Activated naive CD4-positive, alpha-beta T cell treated with anti-CD3 and anti-CD28 coated beads, Interleukin-2, amount 10 ng/mL, durations not matched to agents 7 days and 5 days (primary cell): ENCODE data around the gene GALNT11.

ENCODE experiments used
- CTCF ChIA-PET: fragments of 350-600 bp; sonication (Branson Sonifier 250); formaldehyde crosslinking; loops from one replicate; lab custom pipeline; 2021; ENCODE audit warnings: antibody characterized with exemption; lab: Charles Lee
- DNase-seq: peaks from one replicate; pipeline ENCODE4 v3.0.0-alpha.2; 2020
- H3K27ac Mint-ChIP-seq: one replicate; pipeline ENCODE4 v1.8.0; 2021; ENCODE audit warnings: mild to moderate bottlenecking, moderate library complexity, mixed read lengths
- H3K27me3 Mint-ChIP-seq: one replicate; pipeline ENCODE4 v1.8.0; 2021; ENCODE audit warnings: mild to moderate bottlenecking, mixed read lengths
- H3K36me3 Mint-ChIP-seq: one replicate; pipeline ENCODE4 v1.8.0; 2021; ENCODE audit warnings: mixed read lengths
- H3K4me1 Mint-ChIP-seq: one replicate; pipeline ENCODE4 v1.8.0; 2021; ENCODE audit warnings: mixed read lengths
- H3K4me3 Mint-ChIP-seq: one replicate; pipeline ENCODE4 v1.8.0; 2021; ENCODE audit warnings: mild to moderate bottlenecking, moderate library complexity, mixed read lengths
- H3K9me3 Mint-ChIP-seq: one replicate; pipeline ENCODE4 v1.8.0; 2021; ENCODE audit warnings: mixed read lengths

Gene GALNT11

GRCh38 chr7:152025077-152025936 lies at the start of gene GALNT11:
Gene GALNT11, plus strand, starts transcription at chr7:152025674. Its CDS starts 68,554 bp downstream, at chr7:152094228.
- Mint-ChIP-seq H3K9me3 (peaks cover 3% of the 10 kb centered on the region), H3K27ac (peak within 1 kb of the TSS; percentile 86), H3K27me3 (peaks cover 10% of the 10 kb centered on the region), H3K36me3 (peaks cover 18% of the 10 kb centered on the region), H3K4me3 (peak within 1 kb of the TSS; percentile 82), H3K4me1 (peaks cover 29% of the 10 kb centered on the region)
- CTCF ChIA-PET = no interaction called here
- DNase-seq = peak; percentile 87

GRCh38 chr7:151978616-151979015 lies 46.9 kb upstream of the GALNT11 start:
- CTCF ChIA-PET = no interaction called here
- Mint-ChIP-seq H3K27ac (no peak overlapping the region), H3K9me3 (peaks cover 3% of the 10 kb centered on the region), H3K4me3 (no peak overlapping the region), H3K27me3 (peaks cover 8% of the 10 kb centered on the region), H3K4me1 (no peaks in the 10 kb centered on the region), H3K36me3 (no peaks in the 10 kb centered on the region)
- DNase-seq = no peak

- no peak overlapping the region for H3K4me3 Mint-ChIP-seq
- H3K36me3 Mint-ChIP-seq = no peaks in the 10 kb centered on the region
- CTCF ChIA-PET = no interaction called here
- DNase-seq = no peak
- H3K9me3 Mint-ChIP-seq = peaks cover 2% of the 10 kb centered on the region
- H3K27me3 Mint-ChIP-seq = peaks cover 3% of the 10 kb centered on the region
- H3K27ac Mint-ChIP-seq = no peak overlapping the region
- no peaks in the 10 kb centered on the region for H3K4me1 Mint-ChIP-seq
Observed at GRCh38 chr7:151981223-151981622, 44.3 kb upstream of the GALNT11 start.

GRCh38 chr7:151982806-151983205 lies 42.7 kb upstream of the GALNT11 start:
- no peak for DNase-seq
- H3K4me3 Mint-ChIP-seq = no peak overlapping the region
- peaks cover 11% of the 10 kb centered on the region for H3K27me3 Mint-ChIP-seq
- H3K4me1 Mint-ChIP-seq = no peaks in the 10 kb centered on the region
- H3K27ac Mint-ChIP-seq = no peak overlapping the region
- CTCF ChIA-PET = no interaction called here
- H3K36me3 Mint-ChIP-seq = no peaks in the 10 kb centered on the region
- peaks cover 2% of the 10 kb centered on the region for H3K9me3 Mint-ChIP-seq

- CTCF ChIA-PET = no interaction called here
- Mint-ChIP-seq H3K4me1 (no peaks in the 10 kb centered on the region), H3K9me3 (peaks cover 2% of the 10 kb centered on the region), H3K36me3 (no peaks in the 10 kb centered on the region), H3K27ac (no peak overlapping the region), H3K4me3 (no peak overlapping the region), H3K27me3 (peaks cover 11% of the 10 kb centered on the region)
- DNase-seq = no peak
Observed at GRCh38 chr7:151984612-151985011, 40.9 kb upstream of the GALNT11 start.

GRCh38 chr7:151987748-151988529 lies 37.5 kb upstream of the GALNT11 start:
- Mint-ChIP-seq H3K36me3 (no peaks in the 10 kb centered on the region), H3K9me3 (no peaks in the 10 kb centered on the region), H3K4me3 (no peak overlapping the region), H3K27ac (no peak overlapping the region), H3K27me3 (peaks cover 23% of the 10 kb centered on the region), H3K4me1 (peaks cover 2% of the 10 kb centered on the region)
- no peak for DNase-seq
- CTCF ChIA-PET = no interaction called here

GRCh38 chr7:151992375-151992774 lies 33.1 kb upstream of the GALNT11 start:
- H3K27ac Mint-ChIP-seq = no peak overlapping the region
- H3K36me3 Mint-ChIP-seq = no peaks in the 10 kb centered on the region
- DNase-seq = peak; percentile 64
- no peak overlapping the region for H3K4me3 Mint-ChIP-seq
- CTCF ChIA-PET = no interaction called here
- H3K4me1 Mint-ChIP-seq = peaks cover 2% of the 10 kb centered on the region
- peaks cover 42% of the 10 kb centered on the region for H3K27me3 Mint-ChIP-seq
- H3K9me3 Mint-ChIP-seq = no peaks in the 10 kb centered on the region

- Mint-ChIP-seq H3K27me3 (peaks cover 37% of the 10 kb centered on the region), H3K9me3 (no peaks in the 10 kb centered on the region), H3K4me3 (no peak overlapping the region), H3K4me1 (peaks cover 2% of the 10 kb centered on the region), H3K27ac (no peak overlapping the region), H3K36me3 (no peaks in the 10 kb centered on the region)
- DNase-seq = no peak
- CTCF ChIA-PET = no interaction called here
Observed at GRCh38 chr7:151993977-151994676, 31.3 kb upstream of the GALNT11 start.

GRCh38 chr7:151999424-152000090 lies 25.9 kb upstream of the GALNT11 start:
- H3K27ac Mint-ChIP-seq = no peak overlapping the region
- CTCF ChIA-PET = no interaction called here

GRCh38 chr7:152000191-152000590 lies 25.3 kb upstream of the GALNT11 start:
- peaks cover 11% of the 10 kb centered on the region for H3K27me3 Mint-ChIP-seq
- no peaks in the 10 kb centered on the region for H3K4me1 Mint-ChIP-seq
- CTCF ChIA-PET = no interaction called here
- no peaks in the 10 kb centered on the region for H3K9me3 Mint-ChIP-seq
- H3K4me3 Mint-ChIP-seq = no peak overlapping the region
- H3K36me3 Mint-ChIP-seq = no peaks in the 10 kb centered on the region
- DNase-seq = no peak
- no peak overlapping the region for H3K27ac Mint-ChIP-seq

More at GRCh38 chr7:151999424-152000090, 25.9 kb upstream of the GALNT11 start:
- H3K36me3 Mint-ChIP-seq = no peaks in the 10 kb centered on the region
- H3K4me1 Mint-ChIP-seq = no peaks in the 10 kb centered on the region
- no peak for DNase-seq
- H3K4me3 Mint-ChIP-seq = no peak overlapping the region
- no peaks in the 10 kb centered on the region for H3K9me3 Mint-ChIP-seq
- H3K27me3 Mint-ChIP-seq = peaks cover 18% of the 10 kb centered on the region

GRCh38 chr7:152006336-152006735 lies 19.1 kb upstream of the GALNT11 start:
- DNase-seq = no peak
- H3K9me3 Mint-ChIP-seq = no peaks in the 10 kb centered on the region
- CTCF ChIA-PET = no interaction called here
- H3K27ac Mint-ChIP-seq = no peak overlapping the region
- H3K4me1 Mint-ChIP-seq = no peaks in the 10 kb centered on the region
- no peaks in the 10 kb centered on the region for H3K36me3 Mint-ChIP-seq
- H3K27me3 Mint-ChIP-seq = peaks cover 14% of the 10 kb centered on the region
- H3K4me3 Mint-ChIP-seq = no peak overlapping the region

GRCh38 chr7:152011860-152012259 lies 13.6 kb upstream of the GALNT11 start:
- no peak for DNase-seq
- Mint-ChIP-seq H3K27ac (no peak overlapping the region), H3K36me3 (no peaks in the 10 kb centered on the region), H3K27me3 (peaks cover 13% of the 10 kb centered on the region), H3K9me3 (no peaks in the 10 kb centered on the region), H3K4me1 (no peaks in the 10 kb centered on the region), H3K4me3 (no peak overlapping the region)
- CTCF ChIA-PET = interaction anchor here (0.6 kb wide), 1 partner anchor 342 kb away, joined by 3 read pairs; no protein-coding TSS in a partner anchor

GRCh38 chr7:152013230-152013629 lies 12.2 kb upstream of the GALNT11 start:
- CTCF ChIA-PET = no interaction called here
- H3K9me3 Mint-ChIP-seq = no peaks in the 10 kb centered on the region
- no peak overlapping the region for H3K27ac Mint-ChIP-seq
- DNase-seq = no peak
- H3K4me3 Mint-ChIP-seq = no peak overlapping the region
- H3K27me3 Mint-ChIP-seq = peaks cover 13% of the 10 kb centered on the region
- H3K36me3 Mint-ChIP-seq = no peaks in the 10 kb centered on the region
- no peaks in the 10 kb centered on the region for H3K4me1 Mint-ChIP-seq

GRCh38 chr7:152013974-152014373 lies 11.5 kb upstream of the GALNT11 start:
- no peak overlapping the region for H3K4me3 Mint-ChIP-seq
- no peak for DNase-seq
- CTCF ChIA-PET = interaction anchor here (0.6 kb wide), 1 partner anchor 564 kb away, joined by 3 read pairs; no protein-coding TSS in a partner anchor

More at GRCh38 chr7:152013974-152014373, 11.5 kb upstream of the GALNT11 start:
- Mint-ChIP-seq H3K27me3 (peaks cover 17% of the 10 kb centered on the region), H3K9me3 (no peaks in the 10 kb centered on the region), H3K36me3 (no peaks in the 10 kb centered on the region), H3K27ac (no peak overlapping the region), H3K4me1 (no peaks in the 10 kb centered on the region)
